Measurements from ENCODE around the gene SLIT1.

DNA sequence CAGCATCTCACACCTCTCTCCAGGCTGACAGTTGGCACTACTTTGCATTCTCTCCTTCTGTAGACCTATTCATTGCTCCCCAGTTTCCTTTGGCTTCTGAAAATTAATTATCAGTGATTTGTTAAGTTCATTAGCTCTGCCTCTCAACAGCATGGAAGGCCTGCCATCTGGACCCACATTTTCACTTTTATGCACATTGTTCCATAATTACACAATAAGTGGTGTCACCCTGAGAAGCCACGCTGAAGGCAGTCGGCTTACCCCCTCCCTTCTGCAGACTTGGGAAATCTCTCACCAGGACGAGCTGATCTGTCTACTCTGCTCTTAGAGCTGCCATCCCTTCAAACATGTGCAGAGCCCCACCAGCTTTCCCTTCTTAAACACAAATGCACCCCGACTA is 64.7 kb downstream of the SLIT1 start:
- TF ChIP-seq POLR2A (IDR thresholded peaks at IDR 0.05): no peak
- TF ChIP-seq, protein P1, sequence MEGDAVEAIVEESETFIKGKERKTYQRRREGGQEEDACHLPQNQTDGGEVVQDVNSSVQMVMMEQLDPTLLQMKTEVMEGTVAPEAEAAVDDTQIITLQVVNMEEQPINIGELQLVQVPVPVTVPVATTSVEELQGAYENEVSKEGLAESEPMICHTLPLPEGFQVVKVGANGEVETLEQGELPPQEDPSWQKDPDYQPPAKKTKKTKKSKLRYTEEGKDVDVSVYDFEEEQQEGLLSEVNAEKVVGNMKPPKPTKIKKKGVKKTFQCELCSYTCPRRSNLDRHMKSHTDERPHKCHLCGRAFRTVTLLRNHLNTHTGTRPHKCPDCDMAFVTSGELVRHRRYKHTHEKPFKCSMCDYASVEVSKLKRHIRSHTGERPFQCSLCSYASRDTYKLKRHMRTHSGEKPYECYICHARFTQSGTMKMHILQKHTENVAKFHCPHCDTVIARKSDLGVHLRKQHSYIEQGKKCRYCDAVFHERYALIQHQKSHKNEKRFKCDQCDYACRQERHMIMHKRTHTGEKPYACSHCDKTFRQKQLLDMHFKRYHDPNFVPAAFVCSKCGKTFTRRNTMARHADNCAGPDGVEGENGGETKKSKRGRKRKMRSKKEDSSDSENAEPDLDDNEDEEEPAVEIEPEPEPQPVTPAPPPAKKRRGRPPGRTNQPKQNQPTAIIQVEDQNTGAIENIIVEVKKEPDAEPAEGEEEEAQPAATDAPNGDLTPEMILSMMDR (IDR thresholded peaks at IDR 0.05): no peak

Data from body of pancreas (tissue), 4 donors.